Nephron (organoid): ENCODE results near the gene PWWP3B.

Experiments used
- H3K27ac Mint-ChIP-seq, 3 experiments: 2 replicates each; pipeline ENCODE4 v1.8.0; 2020; ENCODE audit warnings: mixed read lengths in 3 of 3, mild to moderate bottlenecking in 2 of 3, moderate library complexity in 1 of 3
- H3K27me3 Mint-ChIP-seq: 2 replicates; pipeline ENCODE4 v1.8.0; 2021; ENCODE audit warnings: low read depth, mild to moderate bottlenecking, moderate library complexity, mixed read lengths
- H3K36me3 Mint-ChIP-seq: 2 replicates; pipeline ENCODE4 v1.8.0; 2020; ENCODE audit warnings: low read depth, mixed read lengths
- H3K4me1 Mint-ChIP-seq: 2 replicates; pipeline ENCODE4 v1.8.0; 2020; ENCODE audit warnings: mixed read lengths
- H3K4me3 Mint-ChIP-seq, 3 experiments: 2 replicates each; pipeline ENCODE4 v1.8.0; 2020; ENCODE audit warnings: mild to moderate bottlenecking in 3 of 3, mixed read lengths in 3 of 3, moderate library complexity in 2 of 3
- H3K9me3 Mint-ChIP-seq: 2 replicates; pipeline ENCODE4 v1.8.0; 2020; ENCODE audit warnings: mixed read lengths
- CTCF ChIP-seq, 3 experiments: fragments of 200-600 bp; sonication (generic); IDR thresholded peaks; one replicate each; pipeline ENCODE4 v1.5.0; 2021; ENCODE audit warnings: antibody characterized with exemption in 3 of 3; ENCODE audit not compliant: unreplicated experiment in 3 of 3

PWWP3B gene

GRCh38 chrX:106203315-106203714 is 35.2 kb downstream of the PWWP3B start:
- H3K27me3 Mint-ChIP-seq = no peaks in the 10 kb centered on the region

GRCh38 chrX:106208154-106208553 is 40.0 kb downstream of the PWWP3B start:
- Mint-ChIP-seq H3K27me3 (no peaks in the 10 kb centered on the region), H3K27ac (no peak overlapping the region), H3K4me3 (no peak overlapping the region), H3K4me1 (no peaks in the 10 kb centered on the region), H3K9me3 (peaks cover 23% of the 10 kb centered on the region), H3K36me3 (peaks cover 20% of the 10 kb centered on the region)
- TF ChIP-seq CTCF (IDR thresholded peaks at IDR 0.05; ENCODE audit: unreplicated experiment in 3 of 3) = no peak

More at GRCh38 chrX:106203315-106203714, 35.2 kb downstream of the PWWP3B start:
- Mint-ChIP-seq H3K9me3 (peaks cover 8% of the 10 kb centered on the region), H3K27ac (no peak overlapping the region), H3K36me3 (peaks cover 20% of the 10 kb centered on the region), H3K4me1 (peaks cover 12% of the 10 kb centered on the region), H3K4me3 (no peak overlapping the region)
- TF ChIP-seq CTCF (IDR thresholded peaks at IDR 0.05; ENCODE audit: unreplicated experiment in 3 of 3) = no peak
